ENCODE measurements around the gene PCMT1.
"Not testable (repeated sequence)": the region's sequence is repeated elsewhere in the genome, so short reads cannot be mapped to it uniquely, and the experiment has no call there.

PCMT1 gene

GRCh38 chr6:149823013-149823412 is 73.5 kb downstream of the PCMT1 start:
- H3K27ac Mint-ChIP-seq: no peak overlapping the region
- no peaks in the 10 kb centered on the region for H3K4me1 Mint-ChIP-seq (ENCODE audit: low read depth)
- no peak overlapping the region for H3K4me3 Mint-ChIP-seq

GRCh38 chr6:149825292-149825691 is 75.8 kb downstream of the PCMT1 start:
- H3K4me3 Mint-ChIP-seq: no peak overlapping the region
- no peaks in the 10 kb centered on the region for H3K27me3 Mint-ChIP-seq
- no peak overlapping the region for H3K27ac Mint-ChIP-seq
- no peaks in the 10 kb centered on the region for H3K4me1 Mint-ChIP-seq (ENCODE audit: low read depth)
- no peaks in the 10 kb centered on the region for H3K36me3 Mint-ChIP-seq (ENCODE audit: low read depth)
- no peaks in the 10 kb centered on the region for H3K9me3 Mint-ChIP-seq

More at GRCh38 chr6:149823013-149823412, 73.5 kb downstream of the PCMT1 start:
- Mint-ChIP-seq H3K36me3 (ENCODE audit: low read depth) (no peaks in the 10 kb centered on the region), H3K9me3 (no peaks in the 10 kb centered on the region), H3K27me3 (no peaks in the 10 kb centered on the region)

DNA sequence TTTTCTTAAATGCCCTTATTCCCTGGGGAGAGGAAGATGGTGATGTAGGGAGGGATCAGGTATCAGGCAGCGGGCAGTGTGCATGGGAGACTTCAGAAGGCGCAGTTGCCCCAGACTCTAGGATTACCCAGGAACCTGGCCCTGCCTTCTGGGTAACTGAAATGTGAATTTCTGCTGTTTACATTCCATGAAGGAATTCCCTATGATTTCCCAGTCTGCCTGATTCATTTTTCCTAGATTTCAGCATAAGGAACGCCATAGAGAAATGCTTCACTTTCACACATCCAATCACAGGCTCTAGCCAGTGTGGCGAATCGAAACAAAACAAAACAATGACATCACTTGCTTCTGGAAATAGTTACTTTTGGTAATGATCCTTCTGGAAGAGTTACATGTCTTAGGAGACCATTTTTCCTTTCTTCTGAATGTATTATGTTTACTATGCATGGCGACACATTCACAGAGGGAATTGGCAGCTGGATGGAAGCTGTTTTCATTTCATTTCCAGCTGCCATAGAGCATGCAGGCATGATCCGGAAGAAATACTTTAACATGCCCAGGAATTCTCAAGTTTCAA is 81.3 kb downstream of the PCMT1 start:
- H3K27ac Mint-ChIP-seq: no peak overlapping the region
- H3K36me3 Mint-ChIP-seq (ENCODE audit: low read depth): no peaks in the 10 kb centered on the region
- no peak overlapping the region for H3K4me3 Mint-ChIP-seq
- H3K9me3 Mint-ChIP-seq: no peaks in the 10 kb centered on the region
- no peaks in the 10 kb centered on the region for H3K4me1 Mint-ChIP-seq (ENCODE audit: low read depth)
- no peaks in the 10 kb centered on the region for H3K27me3 Mint-ChIP-seq

DNA sequence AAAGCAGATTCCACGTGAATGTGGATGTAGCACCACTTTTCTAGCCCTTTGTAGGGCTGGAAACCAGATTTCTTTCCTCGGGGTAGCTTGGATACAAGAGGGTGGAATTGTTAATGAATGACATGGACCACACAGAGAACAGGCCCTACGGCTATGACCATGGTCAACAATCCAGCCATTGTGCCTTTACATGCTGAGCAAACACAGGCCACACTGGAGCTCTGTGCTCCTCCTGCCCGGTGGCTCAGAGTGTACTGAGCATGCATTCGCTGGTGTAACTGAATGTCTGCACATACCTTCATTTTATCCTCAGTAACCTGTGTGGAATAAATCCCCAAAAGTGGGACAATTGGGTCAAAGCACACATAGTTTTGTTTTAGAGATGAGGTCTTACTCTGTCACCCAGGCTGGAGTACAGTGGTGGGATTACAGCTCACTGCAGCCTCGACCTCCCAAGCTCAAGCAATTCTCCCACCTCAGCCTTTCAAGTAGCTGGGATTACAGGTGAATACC is 81.8 kb downstream of the PCMT1 start:
- Mint-ChIP-seq H3K4me1 (ENCODE audit: low read depth) (no peaks in the 10 kb centered on the region), H3K27ac (no peak overlapping the region), H3K27me3 (no peaks in the 10 kb centered on the region), H3K4me3 (no peak overlapping the region), H3K36me3 (ENCODE audit: low read depth) (no peaks in the 10 kb centered on the region), H3K9me3 (no peaks in the 10 kb centered on the region)

GRCh38 chr6:149833651-149834050 is 84.1 kb downstream of the PCMT1 start:
- Mint-ChIP-seq H3K4me3 (no peak overlapping the region), H3K27me3 (no peaks in the 10 kb centered on the region), H3K9me3 (no peaks in the 10 kb centered on the region), H3K36me3 (ENCODE audit: low read depth) (no peaks in the 10 kb centered on the region), H3K4me1 (ENCODE audit: low read depth) (no peaks in the 10 kb centered on the region), H3K27ac (no peak overlapping the region)

GRCh38 chr6:149834513-149835481 is 85.3 kb downstream of the PCMT1 start:
- no peaks in the 10 kb centered on the region for H3K36me3 Mint-ChIP-seq (ENCODE audit: low read depth)
- H3K4me3 Mint-ChIP-seq: no peak overlapping the region
- H3K27ac Mint-ChIP-seq: no peak overlapping the region
- no peaks in the 10 kb centered on the region for H3K9me3 Mint-ChIP-seq
- no peaks in the 10 kb centered on the region for H3K27me3 Mint-ChIP-seq
- no peaks in the 10 kb centered on the region for H3K4me1 Mint-ChIP-seq (ENCODE audit: low read depth)

DNA sequence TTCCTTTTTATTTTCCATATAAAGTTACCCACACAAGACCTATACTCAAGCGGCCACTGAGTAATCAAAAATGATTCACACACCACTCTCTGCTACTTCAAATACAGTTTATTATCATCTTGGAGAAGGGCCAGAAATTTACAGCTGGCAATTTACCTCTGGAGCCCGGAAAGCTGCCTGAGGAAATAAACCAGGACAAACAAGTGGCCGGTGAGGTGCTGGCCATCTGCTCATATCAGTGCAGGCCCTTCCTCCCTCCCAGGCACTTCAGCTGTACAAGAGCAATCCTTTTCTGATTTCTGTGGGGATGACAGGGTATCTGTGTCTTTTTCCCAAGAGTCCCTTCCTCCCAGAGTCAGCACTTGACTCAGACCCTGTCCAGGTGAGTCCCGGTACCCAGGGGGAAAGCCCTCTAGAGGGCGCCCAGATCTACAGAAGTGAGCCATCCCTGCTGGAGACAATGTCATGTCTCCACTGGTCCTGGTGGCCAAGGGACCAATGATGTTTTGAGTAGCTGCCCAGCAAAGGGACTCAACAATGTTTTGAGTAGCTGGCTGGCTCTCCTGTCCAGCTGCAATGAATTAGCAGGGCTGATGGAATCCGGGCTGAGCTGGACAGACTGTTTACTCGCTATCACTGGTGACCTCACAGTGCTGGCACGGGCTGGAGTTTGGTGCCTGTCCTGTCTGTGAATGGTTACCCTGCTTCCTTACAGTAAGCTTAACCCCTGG is 91.0 kb downstream of the PCMT1 start:
- Mint-ChIP-seq H3K4me1 (ENCODE audit: low read depth) (no peaks in the 10 kb centered on the region), H3K9me3 (no peaks in the 10 kb centered on the region), H3K27me3 (peaks cover 11% of the 10 kb centered on the region), H3K27ac (no peak overlapping the region), H3K36me3 (ENCODE audit: low read depth) (no peaks in the 10 kb centered on the region), H3K4me3 (no peak overlapping the region)

GRCh38 chr6:149842331-149842730 is 92.8 kb downstream of the PCMT1 start:
- no peaks in the 10 kb centered on the region for H3K36me3 Mint-ChIP-seq (ENCODE audit: low read depth)
- H3K4me1 Mint-ChIP-seq (ENCODE audit: low read depth): no peaks in the 10 kb centered on the region
- H3K4me3 Mint-ChIP-seq: no peak overlapping the region
- H3K27me3 Mint-ChIP-seq: peaks cover 11% of the 10 kb centered on the region
- H3K9me3 Mint-ChIP-seq: no peaks in the 10 kb centered on the region
- H3K27ac Mint-ChIP-seq: no peak overlapping the region

GRCh38 chr6:149843051-149843633 is 93.6 kb downstream of the PCMT1 start:
- H3K27me3 Mint-ChIP-seq: peaks cover 11% of the 10 kb centered on the region

DNA sequence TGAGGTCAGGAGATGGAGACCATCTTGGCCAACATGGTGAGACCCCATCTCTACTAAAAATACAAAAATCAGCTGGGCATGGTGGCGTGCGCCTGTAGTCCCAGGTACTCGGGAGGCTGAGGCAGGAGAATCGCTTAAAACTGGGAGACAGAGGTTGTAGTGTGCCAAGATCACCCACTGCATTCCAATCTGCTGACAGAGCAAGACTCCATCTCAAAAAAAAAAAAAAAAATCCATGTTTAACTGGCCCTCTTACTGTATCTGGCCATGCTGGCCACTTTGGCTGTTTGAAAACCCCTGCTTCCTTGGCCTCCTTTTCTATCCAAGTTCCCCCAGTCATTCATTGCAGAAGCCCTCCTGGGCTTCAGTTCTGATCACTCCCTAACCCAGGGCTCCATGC is 94.5 kb downstream of the PCMT1 start:
- H3K27ac Mint-ChIP-seq; H3K4me1 Mint-ChIP-seq (ENCODE audit: low read depth); H3K4me3 Mint-ChIP-seq; H3K36me3 Mint-ChIP-seq (ENCODE audit: low read depth); H3K9me3 Mint-ChIP-seq: not testable (repeated sequence)
- peaks cover 14% of the 10 kb centered on the region for H3K27me3 Mint-ChIP-seq

More at GRCh38 chr6:149843051-149843633, 93.6 kb downstream of the PCMT1 start:
- Mint-ChIP-seq H3K4me1 (ENCODE audit: low read depth) (no peaks in the 10 kb centered on the region), H3K4me3 (no peak overlapping the region), H3K9me3 (no peaks in the 10 kb centered on the region), H3K36me3 (ENCODE audit: low read depth) (no peaks in the 10 kb centered on the region), H3K27ac (no peak overlapping the region)

DNA sequence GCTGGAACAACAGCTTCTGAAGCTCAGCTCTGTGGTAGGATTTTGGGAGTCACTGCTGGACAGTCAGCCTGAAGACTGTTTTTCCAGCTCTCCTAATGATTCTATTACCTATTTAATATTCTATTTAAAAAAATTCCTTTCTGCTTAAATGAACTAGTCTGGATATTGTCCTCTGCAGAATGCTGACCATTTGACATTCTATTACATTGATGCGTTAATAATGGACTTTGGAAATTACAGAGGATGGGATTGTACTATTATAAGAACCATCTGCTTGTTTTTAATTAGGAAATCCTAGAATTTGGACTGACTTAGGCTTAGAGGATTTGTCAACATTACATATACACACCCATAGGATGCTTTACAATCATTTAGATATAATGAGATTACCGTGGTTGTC is 94.9 kb downstream of the PCMT1 start:
- Mint-ChIP-seq H3K36me3 (ENCODE audit: low read depth) (no peaks in the 10 kb centered on the region), H3K9me3 (no peaks in the 10 kb centered on the region), H3K4me1 (ENCODE audit: low read depth) (no peaks in the 10 kb centered on the region), H3K27ac (no peak overlapping the region), H3K4me3 (no peak overlapping the region), H3K27me3 (peaks cover 15% of the 10 kb centered on the region)

DNA sequence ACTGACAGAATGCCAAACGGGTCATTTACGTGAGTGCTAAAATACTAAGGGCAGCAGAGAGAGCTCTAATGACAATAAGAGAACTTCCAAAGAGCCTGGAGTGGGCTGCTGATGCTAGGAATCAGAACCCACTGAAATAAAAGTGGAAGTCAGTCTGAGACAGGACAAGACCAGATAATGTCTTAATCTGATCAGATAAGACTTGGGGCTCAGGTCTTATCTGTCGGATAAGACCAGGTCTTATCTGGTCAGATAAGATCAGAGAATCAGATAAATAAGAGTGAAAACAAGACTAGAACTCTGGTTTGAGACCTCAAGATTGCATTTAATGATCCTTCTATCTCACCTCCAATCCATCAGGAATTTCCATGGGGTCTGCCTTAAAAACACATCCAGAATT is 96.0 kb downstream of the PCMT1 start:
- Mint-ChIP-seq H3K9me3 (no peaks in the 10 kb centered on the region), H3K4me3 (no peak overlapping the region)

DNA sequence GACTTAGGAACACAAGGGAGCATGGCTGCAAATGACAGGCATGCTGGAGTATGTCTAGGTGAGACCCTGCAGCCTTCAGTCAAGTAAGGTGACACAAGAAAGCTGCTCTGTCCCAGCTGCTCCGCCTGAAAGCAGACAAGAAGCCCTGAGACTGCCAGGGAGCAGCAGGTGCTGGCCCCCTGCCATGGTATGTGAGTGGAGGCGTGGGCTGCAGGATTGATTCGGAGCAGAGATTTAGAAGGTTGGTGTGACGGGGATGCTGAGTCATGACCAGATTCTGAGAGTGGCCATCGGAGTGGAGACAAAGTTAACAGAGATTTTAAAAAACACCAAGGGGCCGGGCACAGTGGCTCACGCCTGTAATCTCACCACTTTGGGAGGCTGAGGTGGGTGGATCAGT is 96.8 kb downstream of the PCMT1 start:
- Mint-ChIP-seq H3K27ac (no peak overlapping the region), H3K36me3 (ENCODE audit: low read depth) (no peaks in the 10 kb centered on the region), H3K4me1 (ENCODE audit: low read depth) (peaks cover 3% of the 10 kb centered on the region), H3K9me3 (no peaks in the 10 kb centered on the region), H3K4me3 (no peak overlapping the region), H3K27me3 (peaks cover 13% of the 10 kb centered on the region)

More for the DNA sequence above, 96.0 kb downstream of the PCMT1 start:
- Mint-ChIP-seq H3K36me3 (ENCODE audit: low read depth) (no peaks in the 10 kb centered on the region), H3K27ac (no peak overlapping the region), H3K27me3 (peaks cover 16% of the 10 kb centered on the region), H3K4me1 (ENCODE audit: low read depth) (no peaks in the 10 kb centered on the region)

DNA sequence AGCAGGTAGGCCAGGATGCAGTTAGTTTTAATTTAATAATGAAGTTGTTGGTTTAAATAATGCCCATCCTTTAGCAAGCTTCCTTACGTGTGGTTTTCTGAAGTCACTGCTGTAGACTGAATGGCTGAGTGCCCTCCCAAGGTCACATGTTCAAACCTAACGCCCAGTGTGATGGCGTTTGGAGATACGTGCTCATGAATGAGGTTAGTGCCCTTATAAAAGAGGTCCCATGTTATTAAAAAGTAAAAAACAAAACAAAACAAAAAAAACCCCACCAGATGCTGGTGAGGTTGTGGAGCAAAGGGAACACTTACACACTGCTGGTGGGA is 98.4 kb downstream of the PCMT1 start:
- Mint-ChIP-seq H3K4me3 (no peak overlapping the region), H3K4me1 (ENCODE audit: low read depth) (peaks cover 19% of the 10 kb centered on the region), H3K36me3 (ENCODE audit: low read depth) (no peaks in the 10 kb centered on the region), H3K9me3 (no peaks in the 10 kb centered on the region), H3K27ac (no peak overlapping the region), H3K27me3 (peaks cover 14% of the 10 kb centered on the region)

DNA sequence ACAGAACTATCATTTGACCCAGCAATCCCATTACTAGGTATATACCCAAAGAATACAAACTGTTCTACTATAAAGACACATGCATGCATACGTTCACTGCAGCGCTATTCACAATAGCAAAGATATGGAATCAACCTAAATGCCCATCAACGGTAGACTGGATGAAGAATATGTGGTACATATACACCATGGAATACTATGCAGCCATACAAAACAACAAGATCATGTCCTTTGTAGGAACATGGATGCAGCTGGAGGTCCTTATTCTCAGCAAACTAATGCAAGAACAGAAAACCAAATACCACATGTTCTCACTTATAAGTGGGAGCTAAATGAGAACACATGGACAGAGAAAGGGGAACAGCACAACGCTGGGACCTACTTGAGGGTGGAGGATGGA is 98.8 kb downstream of the PCMT1 start:
- H3K36me3 Mint-ChIP-seq (ENCODE audit: low read depth); H3K9me3 Mint-ChIP-seq; H3K27ac Mint-ChIP-seq; H3K4me3 Mint-ChIP-seq: not testable (repeated sequence)
- H3K27me3 Mint-ChIP-seq: peaks cover 14% of the 10 kb centered on the region
- peaks cover 20% of the 10 kb centered on the region for H3K4me1 Mint-ChIP-seq (ENCODE audit: low read depth)

Data from stimulated activated naive CD8-positive, alpha-beta T cell treated with anti-CD3 and anti-CD28 coated beads, Interleukin-15, Interleukin-2, amounts not matched to agents 100 ng/mL and 50 ng/mL, for 24 hours (primary cell).